ENCODE data around the gene IL31RA.

IL31RA gene

DNA sequence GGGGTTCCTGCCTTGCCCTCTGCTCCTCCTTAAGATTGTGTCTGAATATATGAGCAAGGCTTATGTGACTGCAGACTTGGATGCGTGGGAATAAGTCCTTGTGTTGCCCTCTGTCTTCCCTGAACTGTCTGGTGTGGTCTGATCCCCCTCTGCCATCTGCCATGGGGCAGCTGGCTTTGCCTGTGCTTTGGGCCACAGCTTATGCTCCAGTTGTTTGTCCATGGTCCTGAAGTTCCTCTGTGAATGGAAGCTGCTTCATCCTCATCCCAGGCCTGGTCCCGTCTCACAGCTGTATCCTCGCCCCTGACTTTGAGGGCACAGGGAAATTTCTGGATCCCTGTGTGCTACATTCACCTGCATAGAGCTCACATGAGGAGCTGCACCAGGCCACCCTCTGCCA lies 14.7 kb downstream of the IL31RA start:
- no peaks in the 10 kb centered on the region for H3K4me1 ChIP-seq (ENCODE audit: insufficient read depth, low read length, poor library complexity, severe bottlenecking)
- no peak for TF ChIP-seq EZH2phosphoT487 (IDR thresholded peaks at IDR 0.05; ENCODE audit: borderline replicate concordance)
- no peak for TF ChIP-seq CTCF (conservative IDR thresholded peaks at IDR 0.05; ENCODE audit: low read length)
- no peak overlapping the region for H2AFZ ChIP-seq (ENCODE audit: low read length)
- no peak overlapping the region for H3K4me3 ChIP-seq (ENCODE audit: low read length, poor library complexity, severe bottlenecking)
- no peaks in the 10 kb centered on the region for H3K79me2 ChIP-seq (ENCODE audit: insufficient read depth, low read length)
- no peaks in the 10 kb centered on the region for H3K9me3 ChIP-seq (ENCODE audit: insufficient read depth, low read depth, low read length)
- no peaks in the 10 kb centered on the region for H3K9me2 ChIP-seq (replicated peaks; ENCODE audit: low read depth, low read length)
- no peaks in the 10 kb centered on the region for H4K20me1 ChIP-seq (ENCODE audit: insufficient read depth, low read length, poor library complexity, severe bottlenecking)
- H3F3A ChIP-seq (ENCODE audit: low read depth), result no peaks in the 10 kb centered on the region
- no peaks in the 10 kb centered on the region for H3K36me3 ChIP-seq (ENCODE audit: insufficient read depth, low read length)
- H3K4me2 ChIP-seq (ENCODE audit: low read depth, low read length, poor library complexity, severe bottlenecking), result no peak overlapping the region
- H3K9ac ChIP-seq (ENCODE audit: low read depth, low read length, poor library complexity, severe bottlenecking), result no peak overlapping the region
- H3K27me3 ChIP-seq (ENCODE audit: insufficient read depth, low read length, poor library complexity, severe bottlenecking), result no peaks in the 10 kb centered on the region

DNA sequence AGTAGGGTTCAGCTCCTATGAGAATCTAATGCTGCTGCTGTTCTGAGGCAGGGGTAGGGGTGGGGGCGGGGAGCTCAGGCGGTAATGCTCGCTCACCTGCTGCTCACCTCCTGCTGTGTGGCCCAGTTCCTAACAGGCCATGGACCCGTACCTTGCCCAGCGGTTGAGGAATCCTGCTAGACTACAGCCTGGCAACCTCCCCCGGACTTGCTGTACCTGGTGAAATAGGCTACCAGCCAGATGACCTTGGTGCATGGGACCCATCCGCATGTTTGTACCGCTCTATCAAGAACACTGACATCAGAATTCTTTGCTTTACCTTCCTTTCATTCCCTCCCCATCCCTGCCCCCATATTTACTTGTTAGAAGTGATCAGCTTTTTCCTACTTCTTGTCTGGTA lies 15.3 kb downstream of the IL31RA start:
- H3K27me3 ChIP-seq (ENCODE audit: insufficient read depth, low read length, poor library complexity, severe bottlenecking), result no peaks in the 10 kb centered on the region
- H3K36me3 ChIP-seq (ENCODE audit: insufficient read depth, low read length), result no peaks in the 10 kb centered on the region
- H3K4me1 ChIP-seq (ENCODE audit: insufficient read depth, low read length, poor library complexity, severe bottlenecking), result no peaks in the 10 kb centered on the region
- no peak overlapping the region for H2AFZ ChIP-seq (ENCODE audit: low read length)
- H3K79me2 ChIP-seq (ENCODE audit: insufficient read depth, low read length), result no peaks in the 10 kb centered on the region
- H3K9me2 ChIP-seq (replicated peaks; ENCODE audit: low read depth, low read length), result no peaks in the 10 kb centered on the region
- no peak overlapping the region for H3K4me3 ChIP-seq (ENCODE audit: low read length, poor library complexity, severe bottlenecking)
- no peak overlapping the region for H3K4me2 ChIP-seq (ENCODE audit: low read depth, low read length, poor library complexity, severe bottlenecking)
- TF ChIP-seq CTCF (conservative IDR thresholded peaks at IDR 0.05; ENCODE audit: low read length), result no peak
- no peak for TF ChIP-seq EZH2phosphoT487 (IDR thresholded peaks at IDR 0.05; ENCODE audit: borderline replicate concordance)
- no peaks in the 10 kb centered on the region for H3F3A ChIP-seq (ENCODE audit: low read depth)
- H4K20me1 ChIP-seq (ENCODE audit: insufficient read depth, low read length, poor library complexity, severe bottlenecking), result no peaks in the 10 kb centered on the region
- no peaks in the 10 kb centered on the region for H3K9me3 ChIP-seq (ENCODE audit: insufficient read depth, low read depth, low read length)
- no peak overlapping the region for H3K9ac ChIP-seq (ENCODE audit: low read depth, low read length, poor library complexity, severe bottlenecking)

GRCh38 chr5:55866934-55867333 lies 15.8 kb downstream of the IL31RA start:
- H3K4me1 ChIP-seq (ENCODE audit: insufficient read depth, low read length, poor library complexity, severe bottlenecking), result no peaks in the 10 kb centered on the region
- H3K9ac ChIP-seq (ENCODE audit: low read depth, low read length, poor library complexity, severe bottlenecking), result no peak overlapping the region
- H3K79me2 ChIP-seq (ENCODE audit: insufficient read depth, low read length), result no peaks in the 10 kb centered on the region
- H3K27me3 ChIP-seq (ENCODE audit: insufficient read depth, low read length, poor library complexity, severe bottlenecking), result no peaks in the 10 kb centered on the region
- no peaks in the 10 kb centered on the region for H3F3A ChIP-seq (ENCODE audit: low read depth)
- no peak overlapping the region for H2AFZ ChIP-seq (ENCODE audit: low read length)
- no peaks in the 10 kb centered on the region for H3K9me2 ChIP-seq (replicated peaks; ENCODE audit: low read depth, low read length)
- no peak overlapping the region for H3K4me3 ChIP-seq (ENCODE audit: low read length, poor library complexity, severe bottlenecking)
- H3K36me3 ChIP-seq (ENCODE audit: insufficient read depth, low read length), result no peaks in the 10 kb centered on the region
- no peak overlapping the region for H3K4me2 ChIP-seq (ENCODE audit: low read depth, low read length, poor library complexity, severe bottlenecking)
- H3K9me3 ChIP-seq (ENCODE audit: insufficient read depth, low read depth, low read length), result no peaks in the 10 kb centered on the region
- no peak for TF ChIP-seq CTCF (conservative IDR thresholded peaks at IDR 0.05; ENCODE audit: low read length)
- TF ChIP-seq EZH2phosphoT487 (IDR thresholded peaks at IDR 0.05; ENCODE audit: borderline replicate concordance), result no peak
- H4K20me1 ChIP-seq (ENCODE audit: insufficient read depth, low read length, poor library complexity, severe bottlenecking), result no peaks in the 10 kb centered on the region
